Neuron (in vitro differentiated cells): ENCODE measurements around the gene RBBP6.
"Not testable (repeated sequence)": the region's sequence is repeated elsewhere in the genome, so short reads cannot be mapped to it uniquely, and the experiment has no call there.

ENCODE experiments used
- H2AFZ ChIP-seq: one replicate; pipeline ENCODE4 v1.6.1; 2013; ENCODE audit warnings: low read depth, mild to moderate bottlenecking, inconsistent platforms, low read length, moderate library complexity
- H3K27me3 ChIP-seq: one replicate; pipeline ENCODE4 v1.6.1; 2013; ENCODE audit warnings: low read length; ENCODE audit not compliant: insufficient read depth
- H3K36me3 ChIP-seq: one replicate; pipeline ENCODE4 v1.6.1; 2013; ENCODE audit warnings: low read length; ENCODE audit not compliant: insufficient read depth
- H3K4me1 ChIP-seq: one replicate; pipeline ENCODE4 v1.6.1; 2013; ENCODE audit warnings: low read length; ENCODE audit not compliant: insufficient read depth
- H3K4me3 ChIP-seq: 2 replicates; pipeline ENCODE4 v1.5.1; 2013; ENCODE audit warnings: mild to moderate bottlenecking, low read length, moderate library complexity
- H3K9me3 ChIP-seq: one replicate; pipeline ENCODE4 v1.6.1; 2013; ENCODE audit warnings: low read length

Gene RBBP6

GRCh38 chr16:24598777-24599437 is 59.5 kb downstream of the RBBP6 start:
- Histone ChIP-seq H2AFZ (no peak overlapping the region), H3K36me3 (no peaks in the 10 kb centered on the region), H3K27me3 (no peaks in the 10 kb centered on the region), H3K4me1 (no peaks in the 10 kb centered on the region), H3K4me3 (no peak overlapping the region), H3K9me3 (no peaks in the 10 kb centered on the region)

- peaks cover 3% of the 10 kb centered on the region for H3K9me3 ChIP-seq
- H3K4me3 ChIP-seq: peak overlapping the region; percentile 56
- peaks cover 11% of the 10 kb centered on the region for H3K4me1 ChIP-seq
Measured at GRCh38 chr16:24609417-24609739, 70.0 kb downstream of the RBBP6 start.

GRCh38 chr16:24609740-24610415 is 70.5 kb downstream of the RBBP6 start:
- peaks cover 11% of the 10 kb centered on the region for H3K4me1 ChIP-seq
- peak overlapping the region; percentile 56 for H3K4me3 ChIP-seq
- peak overlapping the region; percentile 97 for H2AFZ ChIP-seq
- H3K27me3 ChIP-seq: no peaks in the 10 kb centered on the region
- no peaks in the 10 kb centered on the region for H3K36me3 ChIP-seq
- no peaks in the 10 kb centered on the region for H3K9me3 ChIP-seq

More at GRCh38 chr16:24609417-24609739, 70.0 kb downstream of the RBBP6 start:
- H3K36me3 ChIP-seq: no peaks in the 10 kb centered on the region
- no peaks in the 10 kb centered on the region for H3K27me3 ChIP-seq
- H2AFZ ChIP-seq: peak overlapping the region; percentile 97

DNA sequence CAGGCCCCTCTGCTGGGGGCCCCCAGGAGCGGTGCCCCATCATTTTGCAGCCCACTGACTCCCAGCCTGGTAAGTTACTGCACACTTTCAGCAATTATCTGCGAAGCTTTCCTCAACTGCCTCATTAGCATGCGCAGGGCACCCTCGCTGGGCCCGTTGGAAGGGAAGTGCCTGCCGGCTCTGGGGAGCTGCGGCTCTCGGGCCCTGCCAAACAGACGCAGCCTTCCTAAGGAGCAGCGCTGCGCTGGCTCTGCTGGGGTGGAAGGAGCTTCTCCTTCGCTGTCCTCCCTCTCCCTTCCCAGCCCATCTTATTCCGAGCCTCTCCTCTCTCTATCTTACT is 71.0 kb downstream of the RBBP6 start:
- Histone ChIP-seq H3K27me3 (no peaks in the 10 kb centered on the region), H3K9me3 (no peaks in the 10 kb centered on the region), H3K4me3 (peak overlapping the region; percentile 56), H3K4me1 (peaks cover 11% of the 10 kb centered on the region), H2AFZ (peak overlapping the region; percentile 97), H3K36me3 (no peaks in the 10 kb centered on the region)

DNA sequence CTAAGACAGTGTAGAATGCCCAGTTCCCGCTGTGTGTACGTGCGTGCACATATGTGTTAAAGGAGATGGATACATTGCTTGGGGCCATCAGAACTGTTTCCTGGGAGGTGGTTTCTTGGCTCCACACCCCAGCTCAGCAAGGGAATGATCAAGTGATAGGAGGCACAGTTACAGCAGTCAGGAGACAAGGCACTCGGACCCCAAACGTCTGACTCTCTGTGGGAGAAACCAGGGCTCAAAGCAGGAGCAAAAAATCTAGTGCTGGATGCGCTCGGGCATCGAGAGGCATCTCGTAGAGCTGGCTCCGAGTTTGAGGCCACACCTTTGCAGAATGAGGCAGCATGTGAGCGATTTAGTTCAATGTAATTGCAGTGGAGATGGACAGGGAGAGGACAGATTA is 71.9 kb downstream of the RBBP6 start:
- H2AFZ ChIP-seq: no peak overlapping the region
- H3K4me3 ChIP-seq: no peak overlapping the region
- no peaks in the 10 kb centered on the region for H3K27me3 ChIP-seq
- no peaks in the 10 kb centered on the region for H3K9me3 ChIP-seq
- H3K4me1 ChIP-seq: peaks cover 11% of the 10 kb centered on the region
- no peaks in the 10 kb centered on the region for H3K36me3 ChIP-seq

DNA sequence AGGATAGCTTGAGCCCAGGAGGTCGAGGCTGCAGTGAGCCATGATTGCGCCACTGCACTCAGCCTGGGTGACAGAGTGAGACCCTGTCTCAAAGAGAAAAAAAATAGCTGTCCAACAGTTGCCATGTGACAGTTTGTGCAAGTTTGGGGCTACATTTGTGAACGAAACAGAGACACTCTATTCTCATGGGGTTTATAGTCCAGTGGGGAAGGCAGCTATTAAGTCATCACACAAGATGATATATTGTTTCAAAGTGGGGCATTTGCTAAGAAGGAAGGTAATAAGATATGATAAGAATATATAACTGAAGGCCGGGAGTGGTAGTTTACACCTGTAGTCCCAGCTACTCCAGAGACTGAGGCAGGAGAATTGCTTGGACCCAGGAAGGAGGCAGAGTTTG is 73.3 kb downstream of the RBBP6 start:
- Histone ChIP-seq H3K4me1 (peaks cover 11% of the 10 kb centered on the region), H3K4me3 (no peak overlapping the region), H3K27me3 (no peaks in the 10 kb centered on the region), H2AFZ (no peak overlapping the region), H3K36me3 (no peaks in the 10 kb centered on the region), H3K9me3 (no peaks in the 10 kb centered on the region)

DNA sequence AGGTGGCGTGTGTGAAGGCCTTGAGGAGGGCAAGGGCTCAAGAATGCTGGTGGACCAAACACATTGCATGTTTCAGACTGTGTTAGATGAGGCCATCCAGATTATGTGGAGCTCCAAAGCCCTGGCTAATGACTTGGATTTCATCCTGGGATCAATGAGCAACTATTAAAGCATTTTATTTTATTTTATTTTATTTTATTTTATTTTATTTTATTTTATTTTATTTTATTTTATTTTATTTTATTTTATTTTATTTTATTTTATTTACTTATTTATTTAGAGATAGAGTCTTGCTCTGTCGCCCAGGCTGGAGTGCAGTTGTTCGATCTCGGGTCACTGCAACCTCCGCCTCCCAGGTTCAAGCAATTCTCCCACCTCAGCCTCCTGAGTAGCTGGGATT is 73.9 kb downstream of the RBBP6 start:
- H2AFZ ChIP-seq, H3K27me3 ChIP-seq, H3K4me3 ChIP-seq, H3K36me3 ChIP-seq, H3K9me3 ChIP-seq: not testable (repeated sequence)
- peaks cover 11% of the 10 kb centered on the region for H3K4me1 ChIP-seq

GRCh38 chr16:24617502-24617901 is 78.1 kb downstream of the RBBP6 start:
- Histone ChIP-seq H3K4me1 (no peaks in the 10 kb centered on the region), H3K27me3 (no peaks in the 10 kb centered on the region), H3K9me3 (no peaks in the 10 kb centered on the region), H3K4me3 (no peak overlapping the region), H3K36me3 (no peaks in the 10 kb centered on the region), H2AFZ (no peak overlapping the region)
